Body of pancreas (tissue), 4 donors: ENCODE data around the gene LAT. TPM values are rescaled to one million over a fixed set of nuclear protein-coding genes. Genes with fewer than 3 reads are reported as not detected.

Source experiments
- ATAC-seq: fragments of 150-250 bp; one replicate; pipeline ENCODE4 v1.9.1; 2016
- DNase-seq, 4 donors: peaks; one replicate each; pipeline ENCODE4 v3.0.0-alpha.2; 2019
- H3K27ac ChIP-seq, 4 donors: fragments of 200-600 bp; sonication (generic); 1 replicate in 3 of 4; 2 replicates in 1 of 4; pipeline versions ENCODE4 v1.5.1 to v1.6.1; 2016 to 2019; ENCODE audit warnings: mild to moderate bottlenecking in 1 of 4, mixed read lengths in 1 of 4, moderate library complexity in 1 of 4
- H3K27me3 ChIP-seq, 2 donors: fragments of 200-600 bp; sonication (generic); one replicate each; pipeline ENCODE4 v1.6.0; 2016; ENCODE audit warnings: mild to moderate bottlenecking in 1 of 2
- H3K36me3 ChIP-seq, 2 donors: fragments of 200-600 bp; sonication (generic); replicated peaks in 1 of 2; 2 replicates each; pipeline ENCODE4 v1.5.1; 2016; ENCODE audit warnings: low read depth in 2 of 2; ENCODE audit not compliant: insufficient read depth in 1 of 2
- H3K4me1 ChIP-seq: fragments of 200-600 bp; sonication (generic); one replicate; pipeline ENCODE4 v1.6.0; 2016
- H3K4me3 ChIP-seq, 2 donors: fragments of 200-600 bp; sonication (generic); 1 replicate in 1 of 2; 2 replicates in 1 of 2; pipeline ENCODE4 v1.5.1; 2016 to 2019
- H3K9me3 ChIP-seq, 3 donors: fragments of 200-600 bp; sonication (generic); 1 replicate in 2 of 3; 2 replicates in 1 of 3; pipeline ENCODE4 v1.5.1; 2016
- POLR2A ChIP-seq, 3 donors: fragments of 450-650 bp; IDR thresholded peaks; one replicate each; pipeline ENCODE4 v1.6.1; 2016; ENCODE audit warnings: antibody characterized with exemption in 3 of 3, mild to moderate bottlenecking in 2 of 3
- WGBS, 2 donors: methylation state at CpG; one replicate each; pipeline ENCODE4 v1.1.5; 2017; 5-methylcytosine and 5-hydroxymethylcytosine counted together
- intact Hi-C: fragments of 100-400 bp; cut with DNase I; formaldehyde crosslinking; loops from one replicate; pipeline ENCODE4 v1.15.1; 2023
- total RNA-seq, 2 donors: library from RNA; depleted of rRNA; stranded (reverse); fragments of >200 nt; gene quantifications; one replicate each; pipeline ENCODE4 v1.1.0, GENCODE V29; 2016
- TF ChIP-seq, protein P1 (sequence below), 7 experiments: fragments of 450-650 bp in 4 of 7; fragments of 200-600 bp in 3 of 7; sonication (generic) in 3 of 7; IDR thresholded peaks; one replicate each; pipeline ENCODE4 v1.5.1; 2016 to 2019; ENCODE audit warnings: antibody characterized with exemption in 7 of 7

LAT gene
- total RNA-seq, 2 donors from 2014 or later: 1.6 to 4.7 TPM

DNA sequence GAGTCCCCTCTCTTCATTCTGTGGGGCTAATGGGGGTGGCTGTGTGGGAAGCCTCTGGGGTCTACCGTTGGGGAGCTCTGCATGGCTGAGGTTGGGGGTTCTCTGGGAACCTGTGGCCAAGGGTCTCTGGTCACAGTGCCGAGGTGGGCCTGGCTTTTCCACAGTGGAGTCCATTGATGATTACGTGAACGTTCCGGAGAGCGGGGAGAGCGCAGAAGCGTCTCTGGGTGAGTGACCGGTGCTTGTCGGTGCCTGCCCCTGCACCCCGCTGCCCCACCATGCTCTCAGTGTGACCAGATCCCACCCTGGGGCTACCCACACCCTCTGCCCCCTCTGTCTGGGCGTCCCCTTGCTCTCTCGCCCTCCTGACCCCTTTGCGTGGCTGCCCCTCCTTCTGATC, 4.5 kb downstream of the LAT start:
- WGBS, 2 donors: 93 to 96% methylated on average over 8 to 14 of the region's 14 CpGs
- Histone ChIP-seq H3K9me3 (peaks cover 0 to 4% (median 0%) of the 10 kb centered on the region in 3 donors), H3K27ac (no peak overlapping the region), H3K36me3 (no peaks in the 10 kb centered on the region), H3K4me3 (no peak overlapping the region), H3K27me3 (no peaks in the 10 kb centered on the region), H3K4me1 (no peaks in the 10 kb centered on the region)
- TF ChIP-seq, protein P1, sequence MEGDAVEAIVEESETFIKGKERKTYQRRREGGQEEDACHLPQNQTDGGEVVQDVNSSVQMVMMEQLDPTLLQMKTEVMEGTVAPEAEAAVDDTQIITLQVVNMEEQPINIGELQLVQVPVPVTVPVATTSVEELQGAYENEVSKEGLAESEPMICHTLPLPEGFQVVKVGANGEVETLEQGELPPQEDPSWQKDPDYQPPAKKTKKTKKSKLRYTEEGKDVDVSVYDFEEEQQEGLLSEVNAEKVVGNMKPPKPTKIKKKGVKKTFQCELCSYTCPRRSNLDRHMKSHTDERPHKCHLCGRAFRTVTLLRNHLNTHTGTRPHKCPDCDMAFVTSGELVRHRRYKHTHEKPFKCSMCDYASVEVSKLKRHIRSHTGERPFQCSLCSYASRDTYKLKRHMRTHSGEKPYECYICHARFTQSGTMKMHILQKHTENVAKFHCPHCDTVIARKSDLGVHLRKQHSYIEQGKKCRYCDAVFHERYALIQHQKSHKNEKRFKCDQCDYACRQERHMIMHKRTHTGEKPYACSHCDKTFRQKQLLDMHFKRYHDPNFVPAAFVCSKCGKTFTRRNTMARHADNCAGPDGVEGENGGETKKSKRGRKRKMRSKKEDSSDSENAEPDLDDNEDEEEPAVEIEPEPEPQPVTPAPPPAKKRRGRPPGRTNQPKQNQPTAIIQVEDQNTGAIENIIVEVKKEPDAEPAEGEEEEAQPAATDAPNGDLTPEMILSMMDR (IDR thresholded peaks at IDR 0.05): no peak
- no peak for TF ChIP-seq POLR2A (IDR thresholded peaks at IDR 0.05)
- intact Hi-C loops: no loop called here
- ATAC-seq (no peak), DNase-seq (no peak)

DNA sequence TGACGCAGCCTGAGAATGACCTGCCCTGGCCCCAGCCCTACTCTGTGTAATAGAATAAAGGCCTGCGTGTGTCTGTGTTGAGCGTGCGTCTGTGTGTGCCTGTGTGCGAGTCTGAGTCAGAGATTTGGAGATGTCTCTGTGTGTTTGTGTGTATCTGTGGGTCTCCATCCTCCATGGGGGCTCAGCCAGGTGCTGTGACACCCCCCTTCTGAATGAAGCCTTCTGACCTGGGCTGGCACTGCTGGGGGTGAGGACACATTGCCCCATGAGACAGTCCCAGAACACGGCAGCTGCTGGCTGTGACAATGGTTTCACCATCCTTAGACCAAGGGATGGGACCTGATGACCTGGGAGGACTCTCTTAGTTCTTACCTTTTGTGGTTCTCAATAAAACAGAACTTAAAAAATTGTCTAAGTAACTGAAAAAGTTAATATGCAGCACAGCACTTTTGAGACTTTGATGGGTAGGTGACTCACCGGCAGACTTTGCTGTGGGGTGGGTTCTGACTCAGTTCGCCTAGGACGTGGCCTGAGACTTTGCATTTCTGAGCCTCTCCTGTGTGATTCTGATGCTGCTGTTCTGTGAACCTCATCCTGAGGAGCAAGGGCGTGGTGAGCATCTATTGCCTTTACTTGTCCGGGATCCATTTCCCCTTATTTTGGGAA, 5.7 kb downstream of the LAT start:
- ATAC-seq: no peak
- WGBS, 2 donors: 89 to 92% methylated on average over 11 of the region's 11 CpGs
- intact Hi-C loops: no loop called here
- Histone ChIP-seq H3K27ac (no peak overlapping the region), H3K9me3 (peaks cover 0 to 4% (median 0%) of the 10 kb centered on the region in 3 donors), H3K4me3 (no peak overlapping the region), H3K27me3 (no peaks in the 10 kb centered on the region), H3K4me1 (no peaks in the 10 kb centered on the region), H3K36me3 (no peaks in the 10 kb centered on the region)
- DNase-seq: no peak
- TF ChIP-seq, protein P1 (IDR thresholded peaks at IDR 0.05): no peak
- no peak for TF ChIP-seq POLR2A (IDR thresholded peaks at IDR 0.05)

DNA sequence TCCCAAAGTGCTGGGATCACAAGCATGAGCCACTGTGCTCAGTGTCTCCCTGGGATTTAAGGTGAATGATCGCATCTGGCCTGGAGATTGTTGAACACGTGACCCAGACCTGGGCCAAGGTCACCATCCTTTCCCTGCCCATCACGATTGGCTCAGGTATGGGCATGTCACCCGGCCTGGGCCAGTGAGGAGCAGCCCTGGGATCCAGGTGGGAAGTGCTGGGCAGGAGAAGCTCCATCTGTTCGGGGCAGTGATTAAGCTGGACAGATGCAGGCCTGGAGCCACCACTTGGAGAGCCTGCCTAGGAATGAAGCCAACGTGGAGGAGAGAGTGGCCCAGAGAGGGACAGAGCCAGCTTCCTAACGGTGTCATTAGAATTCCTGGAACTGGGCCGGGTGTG, 6.8 kb downstream of the LAT start:
- 35 to 36% methylated on average over 6 to 8 of the region's 8 CpGs for WGBS, 2 donors
- peak in 1 of 4 donors; percentile 25 for DNase-seq

DNA sequence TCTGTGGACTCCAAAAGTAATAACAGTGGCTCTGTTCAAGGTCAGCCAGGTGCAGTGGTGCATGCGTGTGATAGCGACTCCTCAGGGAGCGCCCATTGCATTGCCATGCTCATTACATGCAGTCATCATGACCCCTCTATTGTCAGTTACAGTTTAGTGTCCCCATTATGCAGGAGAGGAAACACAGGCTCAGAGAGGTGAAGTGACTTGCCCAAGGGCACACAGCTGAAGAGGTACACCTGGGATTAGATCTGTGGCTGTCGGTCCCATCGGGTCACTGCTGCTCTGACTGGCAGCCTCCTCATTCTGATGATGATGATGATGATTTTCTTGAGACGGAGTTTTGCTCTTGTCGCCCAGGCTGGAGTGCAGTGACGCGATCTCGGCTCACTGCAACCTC, 7.6 kb downstream of the LAT start:
- Histone ChIP-seq H3K27ac (no peak overlapping the region), H3K36me3 (no peaks in the 10 kb centered on the region), H3K4me3 (no peak overlapping the region), H3K27me3 (no peaks in the 10 kb centered on the region), H3K4me1 (no peaks in the 10 kb centered on the region), H3K9me3 (no peaks in the 10 kb centered on the region)
- WGBS, 2 donors: 86 to 90% methylated on average over 5 to 10 of the region's 10 CpGs
- no peak for ATAC-seq
- TF ChIP-seq, protein P1 (IDR thresholded peaks at IDR 0.05): no peak
- no peak for TF ChIP-seq POLR2A (IDR thresholded peaks at IDR 0.05)
- no peak for DNase-seq
- intact Hi-C loops: no loop called here

More for the DNA sequence above, 6.8 kb downstream of the LAT start:
- Histone ChIP-seq H3K9me3 (peaks cover 0 to 4% (median 0%) of the 10 kb centered on the region in 3 donors), H3K27ac (no peak overlapping the region), H3K36me3 (no peaks in the 10 kb centered on the region), H3K4me1 (no peaks in the 10 kb centered on the region), H3K27me3 (no peaks in the 10 kb centered on the region), H3K4me3 (no peak overlapping the region)
- TF ChIP-seq POLR2A (IDR thresholded peaks at IDR 0.05): no peak
- TF ChIP-seq, protein P1 (IDR thresholded peaks at IDR 0.05): no peak
- intact Hi-C loops: no loop called here
- peak; percentile 27 for ATAC-seq

DNA sequence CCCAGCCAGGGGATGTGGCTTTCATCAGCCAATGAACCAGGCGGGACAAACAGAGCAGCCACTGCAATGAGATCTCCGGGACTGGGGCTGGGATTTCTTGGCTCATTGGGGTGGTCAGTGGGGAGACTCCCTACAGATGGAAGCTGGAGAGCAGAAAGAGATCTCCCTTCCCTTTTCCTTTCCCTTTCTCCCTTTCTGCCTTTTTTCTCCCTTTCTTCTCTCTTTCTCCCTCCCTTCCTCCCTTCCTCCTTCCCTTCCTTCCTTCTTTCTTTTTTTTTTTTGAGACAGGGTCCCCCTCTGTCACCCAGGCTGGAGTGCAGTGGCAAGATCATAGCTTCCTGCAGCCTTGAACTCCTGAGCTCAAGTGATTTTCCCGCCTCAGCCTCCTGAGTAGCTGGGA, 14.0 kb downstream of the LAT start:
- Histone ChIP-seq H3K27me3 (no peaks in the 10 kb centered on the region), H3K4me1 (no peaks in the 10 kb centered on the region), H3K4me3 (no peak overlapping the region), H3K36me3 (no peaks in the 10 kb centered on the region), H3K9me3 (no peaks in the 10 kb centered on the region), H3K27ac (no peak overlapping the region)
- intact Hi-C loops: no loop called here
- ATAC-seq: no peak
- DNase-seq: no peak
- TF ChIP-seq, protein P1 (IDR thresholded peaks at IDR 0.05): no peak
- no peak for TF ChIP-seq POLR2A (IDR thresholded peaks at IDR 0.05)
- WGBS, 2 donors: 66% methylated on average over 3 of the region's 3 CpGs
